Endothelial cell (in vitro differentiated cells): ENCODE data around the gene ADRA2B. TPM values are rescaled to one million over a fixed set of nuclear protein-coding genes. Genes with fewer than 3 reads are reported as not detected.

Experiments used
- DNase-seq: peaks from one replicate; pipeline ENCODE4 v3.0.0; 2021; ENCODE audit warnings: low spot score
- H3K27ac Mint-ChIP-seq: one replicate; pipeline ENCODE4 v1.8.0; 2021; ENCODE audit warnings: mixed read lengths, inconsistent platforms; ENCODE audit not compliant: unreplicated experiment
- H3K27me3 Mint-ChIP-seq: one replicate; pipeline ENCODE4 v1.8.0; 2021; ENCODE audit warnings: mild to moderate bottlenecking, moderate library complexity, mixed read lengths, inconsistent platforms; ENCODE audit not compliant: unreplicated experiment
- H3K36me3 Mint-ChIP-seq: one replicate; pipeline ENCODE4 v1.8.0; 2021; ENCODE audit warnings: mild to moderate bottlenecking, low read depth, mixed read lengths, inconsistent platforms; ENCODE audit not compliant: unreplicated experiment
- H3K4me1 Mint-ChIP-seq: one replicate; pipeline ENCODE4 v1.8.0; 2021; ENCODE audit warnings: mild to moderate bottlenecking, mixed read lengths, inconsistent platforms; ENCODE audit not compliant: unreplicated experiment
- H3K4me3 Mint-ChIP-seq: one replicate; pipeline ENCODE4 v1.8.0; 2021; ENCODE audit warnings: mild to moderate bottlenecking, mixed read lengths, inconsistent platforms; ENCODE audit not compliant: unreplicated experiment
- H3K9me3 Mint-ChIP-seq: one replicate; pipeline ENCODE4 v1.8.0; 2021; ENCODE audit warnings: mixed read lengths, inconsistent platforms; ENCODE audit not compliant: unreplicated experiment
- CTCF ChIP-seq: fragments of 200-600 bp; sonication (generic); IDR thresholded peaks from one replicate; pipeline ENCODE4 v1.5.0; 2021; ENCODE audit warnings: antibody characterized with exemption; ENCODE audit not compliant: unreplicated experiment
- total RNA-seq: library from RNA; stranded (reverse); fragmentation: NEBNext Ultra II Directional; extraction: Animal tissue kit (Norgen Biotek cat#: 25700); gene quantifications from one replicate; pipeline ENCODE4 v1.2.1, GENCODE V29; 2021; ENCODE audit not compliant: unreplicated experiment

The ADRA2B gene
- total RNA-seq, 1 donor from 2014 or later: 0.46 TPM

GRCh38 chr2:96114903-96115581 lies 1.3 kb downstream of the ADRA2B start:
- H3K4me3 Mint-ChIP-seq: peak overlapping the region; percentile 73
- H3K9me3 Mint-ChIP-seq: no peaks in the 10 kb centered on the region
- H3K27ac Mint-ChIP-seq: no peak overlapping the region
- DNase-seq: no peak
- H3K4me1 Mint-ChIP-seq: peaks cover 8% of the 10 kb centered on the region
- peaks cover 22% of the 10 kb centered on the region for H3K27me3 Mint-ChIP-seq
- no peaks in the 10 kb centered on the region for H3K36me3 Mint-ChIP-seq
- no peak for TF ChIP-seq CTCF

- Mint-ChIP-seq H3K27me3 (peaks cover 21% of the 10 kb centered on the region), H3K27ac (no peak overlapping the region), H3K9me3 (no peaks in the 10 kb centered on the region), H3K36me3 (no peaks in the 10 kb centered on the region), H3K4me3 (peak overlapping the region; percentile 69), H3K4me1 (peaks cover 6% of the 10 kb centered on the region)
- TF ChIP-seq CTCF: no peak
- no peak for DNase-seq
Observed at GRCh38 chr2:96114546-96114902, 1.8 kb downstream of the ADRA2B start.

GRCh38 chr2:96113951-96114350 lies 2.4 kb downstream of the ADRA2B start:
- Mint-ChIP-seq H3K27ac (no peak overlapping the region), H3K27me3 (peaks cover 17% of the 10 kb centered on the region), H3K36me3 (no peaks in the 10 kb centered on the region), H3K4me3 (no peak overlapping the region), H3K4me1 (peaks cover 4% of the 10 kb centered on the region), H3K9me3 (no peaks in the 10 kb centered on the region)
- DNase-seq: no peak
- TF ChIP-seq CTCF: no peak

GRCh38 chr2:96113367-96113677 lies 3.0 kb downstream of the ADRA2B start:
- no peak for DNase-seq
- no peak for TF ChIP-seq CTCF
- no peak overlapping the region for H3K4me3 Mint-ChIP-seq

GRCh38 chr2:96112501-96113366 lies 3.6 kb downstream of the ADRA2B start:
- Mint-ChIP-seq H3K9me3 (no peaks in the 10 kb centered on the region), H3K4me1 (peaks cover 10% of the 10 kb centered on the region), H3K36me3 (no peaks in the 10 kb centered on the region), H3K27ac (no peak overlapping the region), H3K27me3 (peaks cover 12% of the 10 kb centered on the region), H3K4me3 (no peak overlapping the region)
- TF ChIP-seq CTCF: no peak
- DNase-seq: no peak

More at GRCh38 chr2:96113367-96113677, 3.0 kb downstream of the ADRA2B start:
- Mint-ChIP-seq H3K36me3 (no peaks in the 10 kb centered on the region), H3K27ac (no peak overlapping the region), H3K27me3 (peaks cover 15% of the 10 kb centered on the region), H3K4me1 (peaks cover 6% of the 10 kb centered on the region), H3K9me3 (no peaks in the 10 kb centered on the region)
